Effector memory CD8-positive, alpha-beta T cell (primary cell): ENCODE data around the gene METRNL.
"Not testable (repeated sequence)": the region's sequence is repeated elsewhere in the genome, so short reads cannot be mapped to it uniquely, and the experiment has no call there.

Source experiments
- ATAC-seq: fragments of 150-1000 bp; cut with Tn5 transposase; replicated peaks from 2 replicates; pipeline ENCODE4 v1.10.0; 2021; ENCODE audit warnings: mild to moderate bottlenecking, moderate library complexity
- DNase-seq, 3 experiments: peaks; one replicate each; pipeline ENCODE4 v3.0.0; 2021
- H3K27ac Mint-ChIP-seq, 2 donors: one replicate each; pipeline ENCODE4 v1.8.0; 2022; ENCODE audit warnings: mild to moderate bottlenecking in 2 of 2, mixed read lengths in 2 of 2, moderate library complexity in 2 of 2
- H3K27me3 Mint-ChIP-seq, 2 donors: one replicate each; pipeline ENCODE4 v1.8.0; 2022; ENCODE audit warnings: mixed read lengths in 2 of 2
- H3K36me3 Mint-ChIP-seq: one replicate; pipeline ENCODE4 v1.8.0; 2022; ENCODE audit warnings: mild to moderate bottlenecking, moderate library complexity, mixed read lengths; ENCODE audit not compliant: insufficient read depth
- H3K4me1 Mint-ChIP-seq, 2 donors: one replicate each; pipeline ENCODE4 v1.8.0; 2022; ENCODE audit warnings: low read depth in 2 of 2, mixed read lengths in 2 of 2
- H3K4me3 Mint-ChIP-seq, 2 donors: one replicate each; pipeline ENCODE4 v1.8.0; 2022; ENCODE audit warnings: mild to moderate bottlenecking in 2 of 2, mixed read lengths in 2 of 2, moderate library complexity in 2 of 2
- H3K9me3 Mint-ChIP-seq, 2 donors: one replicate each; pipeline ENCODE4 v1.8.0; 2022; ENCODE audit warnings: mixed read lengths in 2 of 2
- total RNA-seq, 9 experiments: gene quantifications; one replicate each; lab custom pipeline; 2026; lab: John Stamatoyannopoulos, UW

Gene METRNL
- total RNA-seq, result 10.7 to 112 (median 19.4) reads per million in 9 experiments

GRCh38 chr17:83079352-83079747 lies at the start of gene METRNL:
METRNL (plus strand) TSS chr17:83079609; CDS start chr17:83079816, 207 bp downstream.
- H3K36me3 Mint-ChIP-seq, result peaks cover 49% of the 10 kb centered on the region
- no peak within 1 kb of the TSS for H3K27ac Mint-ChIP-seq
- ATAC-seq (peak; percentile 22), DNase-seq (peak; percentile 47 to 54 (median 53))
- H3K9me3 Mint-ChIP-seq, result no peaks in the 10 kb centered on the region
- no peaks in the 10 kb centered on the region for H3K27me3 Mint-ChIP-seq
- peak within 1 kb of the TSS; percentile 62 for H3K4me3 Mint-ChIP-seq
- H3K4me1 Mint-ChIP-seq, result peaks cover 30 to 34% of the 10 kb centered on the region in 2 donors

- DNase-seq (no peak), ATAC-seq (no peak)
- H3K4me3 Mint-ChIP-seq, result no peak overlapping the region
- no peaks in the 10 kb centered on the region for H3K9me3 Mint-ChIP-seq
- no peaks in the 10 kb centered on the region for H3K27me3 Mint-ChIP-seq
- H3K36me3 Mint-ChIP-seq, result peaks cover 11% of the 10 kb centered on the region
- peaks cover 10 to 16% of the 10 kb centered on the region in 2 donors for H3K4me1 Mint-ChIP-seq
- H3K27ac Mint-ChIP-seq, result no peak overlapping the region
Measured at GRCh38 chr17:83030432-83030831, 49.0 kb upstream of the METRNL start.

GRCh38 chr17:83031321-83031945 lies 48.0 kb upstream of the METRNL start:
- ATAC-seq (no peak), DNase-seq (no peak)
- peaks cover 0 to 6% of the 10 kb centered on the region in 2 donors for H3K4me1 Mint-ChIP-seq
- H3K27ac Mint-ChIP-seq, result no peak overlapping the region
- H3K27me3 Mint-ChIP-seq, result no peaks in the 10 kb centered on the region
- H3K9me3 Mint-ChIP-seq, result no peaks in the 10 kb centered on the region
- H3K36me3 Mint-ChIP-seq, result peaks cover 14% of the 10 kb centered on the region
- no peak overlapping the region for H3K4me3 Mint-ChIP-seq

- not testable (repeated sequence) for H3K9me3 Mint-ChIP-seq, H3K27ac Mint-ChIP-seq, H3K4me1 Mint-ChIP-seq, H3K4me3 Mint-ChIP-seq, DNase-seq, H3K27me3 Mint-ChIP-seq, ATAC-seq
- peaks cover 17% of the 10 kb centered on the region for H3K36me3 Mint-ChIP-seq
Measured at GRCh38 chr17:83031946-83032451, 47.4 kb upstream of the METRNL start.

- Mint-ChIP-seq H3K9me3 (no peaks in the 10 kb centered on the region), H3K36me3 (peaks cover 17% of the 10 kb centered on the region), H3K4me3 (no peak overlapping the region), H3K4me1 (no peaks in the 10 kb centered on the region), H3K27ac (no peak overlapping the region), H3K27me3 (no peaks in the 10 kb centered on the region)
- no peak for ATAC-seq
- no peak for DNase-seq
Measured at GRCh38 chr17:83032781-83033180, 46.6 kb upstream of the METRNL start.

- Mint-ChIP-seq H3K36me3 (peaks cover 14% of the 10 kb centered on the region), H3K4me1 (no peaks in the 10 kb centered on the region), H3K27ac (no peak overlapping the region), H3K4me3 (no peak overlapping the region), H3K27me3 (no peaks in the 10 kb centered on the region), H3K9me3 (no peaks in the 10 kb centered on the region)
- DNase-seq (no peak), ATAC-seq (no peak)
Measured at GRCh38 chr17:83034525-83034924, 44.9 kb upstream of the METRNL start.

- H3K36me3 Mint-ChIP-seq, result peaks cover 11% of the 10 kb centered on the region
- no peaks in the 10 kb centered on the region for H3K27me3 Mint-ChIP-seq
- ATAC-seq (no peak), DNase-seq (no peak)
- no peak overlapping the region for H3K4me3 Mint-ChIP-seq
- H3K27ac Mint-ChIP-seq, result no peak overlapping the region
- H3K4me1 Mint-ChIP-seq, result no peaks in the 10 kb centered on the region
- H3K9me3 Mint-ChIP-seq, result no peaks in the 10 kb centered on the region
Measured at GRCh38 chr17:83035722-83036121, 43.7 kb upstream of the METRNL start.

GRCh38 chr17:83036193-83036592 lies 43.2 kb upstream of the METRNL start:
- no peak for ATAC-seq
- no peaks in the 10 kb centered on the region for H3K4me1 Mint-ChIP-seq
- H3K9me3 Mint-ChIP-seq, result peaks cover 0 to 3% of the 10 kb centered on the region in 2 donors
- H3K27ac Mint-ChIP-seq, result peak overlapping the region in 1 of 2 donors; percentile 71
- DNase-seq, result no peak
- H3K4me3 Mint-ChIP-seq, result no peak overlapping the region
- H3K27me3 Mint-ChIP-seq, result no peaks in the 10 kb centered on the region
- H3K36me3 Mint-ChIP-seq, result peaks cover 10% of the 10 kb centered on the region

GRCh38 chr17:83036666-83037065 lies 42.7 kb upstream of the METRNL start:
- H3K4me3 Mint-ChIP-seq, result no peak overlapping the region
- no peaks in the 10 kb centered on the region for H3K27me3 Mint-ChIP-seq
- no peak for ATAC-seq
- peaks cover 10% of the 10 kb centered on the region for H3K36me3 Mint-ChIP-seq
- no peaks in the 10 kb centered on the region for H3K4me1 Mint-ChIP-seq
- peaks cover 0 to 6% of the 10 kb centered on the region in 2 donors for H3K9me3 Mint-ChIP-seq
- peak overlapping the region in 1 of 2 donors; percentile 71 for H3K27ac Mint-ChIP-seq
- DNase-seq, result no peak

GRCh38 chr17:83037084-83037873 lies 42.1 kb upstream of the METRNL start:
- Mint-ChIP-seq H3K27me3 (no peaks in the 10 kb centered on the region), H3K36me3 (peaks cover 10% of the 10 kb centered on the region), H3K4me3 (no peak overlapping the region), H3K4me1 (no peaks in the 10 kb centered on the region), H3K27ac (no peak overlapping the region), H3K9me3 (peaks cover 0 to 8% of the 10 kb centered on the region in 2 donors)
- no peak for ATAC-seq
- no peak for DNase-seq

- H3K9me3 Mint-ChIP-seq, result peaks cover 0 to 8% of the 10 kb centered on the region in 2 donors
- H3K36me3 Mint-ChIP-seq, result peaks cover 10% of the 10 kb centered on the region
- no peak overlapping the region for H3K4me3 Mint-ChIP-seq
- H3K27me3 Mint-ChIP-seq, result no peaks in the 10 kb centered on the region
- H3K4me1 Mint-ChIP-seq, result no peaks in the 10 kb centered on the region
- DNase-seq (no peak), ATAC-seq (no peak)
- H3K27ac Mint-ChIP-seq, result no peak overlapping the region
Measured at GRCh38 chr17:83037874-83038165, 41.6 kb upstream of the METRNL start.

- not testable (repeated sequence) for H3K9me3 Mint-ChIP-seq, H3K27ac Mint-ChIP-seq, ATAC-seq, H3K36me3 Mint-ChIP-seq, DNase-seq, H3K4me1 Mint-ChIP-seq, H3K27me3 Mint-ChIP-seq, H3K4me3 Mint-ChIP-seq
Measured at GRCh38 chr17:83038983-83039382, 40.4 kb upstream of the METRNL start.

- Mint-ChIP-seq H3K27ac (no peak overlapping the region), H3K36me3 (peaks cover 4% of the 10 kb centered on the region), H3K4me1 (peaks cover 0 to 6% of the 10 kb centered on the region in 2 donors)
Measured at GRCh38 chr17:83041305-83041704, 38.1 kb upstream of the METRNL start.

More at GRCh38 chr17:83041305-83041704, 38.1 kb upstream of the METRNL start:
- ATAC-seq, result no peak
- no peak for DNase-seq
- Mint-ChIP-seq H3K4me3 (no peak overlapping the region), H3K9me3 (peaks cover 0 to 8% of the 10 kb centered on the region in 2 donors), H3K27me3 (no peaks in the 10 kb centered on the region)
